Psoas muscle (tissue), 8 donors: ENCODE data around the gene IQSEC1. TPM values are rescaled to one million over a fixed set of nuclear protein-coding genes. Genes with fewer than 3 reads are reported as not detected.
A peak's percentile ranks its signal among the peaks of the same experiment; 100 is the strongest.

ENCODE experiments used
- ATAC-seq, 4 donors: fragments of 200-7000 bp; cut with Tn5 transposase; one replicate each; pipeline ENCODE4 v1.9.1; 2020; ENCODE audit warnings: moderate library complexity in 3 of 4, mild to moderate bottlenecking in 2 of 4
- DNase-seq, 2 donors: peaks; one replicate each; pipeline ENCODE4 v3.0.0-alpha.2; 2020
- H3K27ac ChIP-seq: fragments of 200-600 bp; one replicate; pipeline ENCODE4 v1.8.0; 2022
- H3K27me3 ChIP-seq, 3 donors: fragments of 200-600 bp in 1 of 3; one replicate each; pipeline versions ENCODE4 v1.6.1 to v1.8.0; 2013 to 2022; ENCODE audit warnings: low read length in 2 of 3, mild to moderate bottlenecking in 2 of 3, moderate library complexity in 1 of 3; ENCODE audit not compliant: insufficient read depth in 3 of 3
- H3K36me3 ChIP-seq, 2 donors: fragments of 200-600 bp in 1 of 2; one replicate each; pipeline versions ENCODE4 v1.6.1 to v1.8.0; 2013 to 2022; ENCODE audit warnings: low read depth in 1 of 2, mild to moderate bottlenecking in 1 of 2, moderate library complexity in 1 of 2; ENCODE audit not compliant: insufficient read depth in 1 of 2
- H3K4me1 ChIP-seq: fragments of 200-600 bp; one replicate; pipeline ENCODE4 v1.8.0; 2022
- H3K4me3 ChIP-seq: fragments of 200-600 bp; one replicate; pipeline ENCODE4 v1.8.0; 2022; ENCODE audit warnings: mild to moderate bottlenecking
- H3K9me3 ChIP-seq: fragments of 200-600 bp; one replicate; pipeline ENCODE4 v1.8.0; 2022
- WGBS, 3 donors: extraction: QIAGEN DNeasy Blood & Tissue Kit; methylation state at CpG; one replicate each; pipeline versions ENCODE4 v1.1.6 to v1.1.7; 2013; 5-methylcytosine and 5-hydroxymethylcytosine counted together
- intact Hi-C, 2 donors: fragments of 100-400 bp; cut with DNase I; formaldehyde crosslinking; loops; one replicate each; pipeline versions ENCODE4 v1.11.0 to v1.14.2; 2022
- polyA plus RNA-seq, 3 donors: library from polyadenylated mRNA; stranded (reverse); fragments of 200-250 nt; gene quantifications; one replicate each; pipeline ENCODE4 v1.2.3, GENCODE V29; 2013
- total RNA-seq, 4 donors: library from RNA; stranded (reverse); fragmentation: NEBNext Ultra II Directional in 2 of 4; extraction: Animal tissue kit (Norgen Biotek cat#: 25700) in 2 of 4; gene quantifications; one replicate each; pipeline versions ENCODE4 v1.2.1 to v1.2.4, GENCODE V29; 2021 to 2023
- TF ChIP-seq, protein P1 (sequence below): fragments of 200-600 bp; IDR thresholded peaks from one replicate; pipeline ENCODE4 v1.8.0; 2022; ENCODE audit warnings: antibody characterized with exemption
- donor health status: healthy with polysubstance abuse.
- donor health status: DM: no; HTN: no; CAD: no; lungs with moderate emphysema.
- donor health status: Bipolar disorder and iron deficiency.
- donor health status: healthy.
- donor health status: DM: yes; HTN: yes; CAD: no.
- donor health status: DM: no; HTN: no; CAD: no.
- donor health status: DM: no; HTN: no; CAD: no.
- donor health status: DM: yes; HTN: yes; CAD: no.

The IQSEC1 gene
- total and polyA plus RNA-seq, 7 donors, result 8.6 to 45.4 (median 28.0) TPM

DNA sequence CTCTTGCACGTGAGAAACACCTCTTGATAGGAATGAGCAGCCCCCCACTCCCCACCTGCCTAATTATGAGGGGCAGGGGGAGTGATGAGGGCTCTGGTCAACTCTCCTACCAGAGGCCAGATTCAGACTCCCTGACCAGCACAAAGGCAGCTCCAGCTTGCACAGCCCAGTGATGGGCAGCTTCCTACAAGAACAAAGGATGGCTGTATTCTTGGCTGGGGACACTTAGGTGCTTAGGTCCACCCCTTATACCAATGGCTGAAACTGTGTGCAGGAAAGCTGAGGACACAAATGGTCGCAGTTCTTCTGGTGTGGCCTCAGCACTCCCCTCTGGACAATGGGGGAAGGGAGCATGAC, 81.8 kb downstream of the IQSEC1 start:
- 75 to 80% (median 78%) methylated on average over 2 of the region's 2 CpGs for WGBS, 3 donors
- H3K27me3 ChIP-seq, result no peaks in the 10 kb centered on the region
- no peaks in the 10 kb centered on the region for H3K9me3 ChIP-seq
- no peak for ATAC-seq
- no peak for DNase-seq
- no peak overlapping the region for H3K4me3 ChIP-seq
- TF ChIP-seq, protein P1, sequence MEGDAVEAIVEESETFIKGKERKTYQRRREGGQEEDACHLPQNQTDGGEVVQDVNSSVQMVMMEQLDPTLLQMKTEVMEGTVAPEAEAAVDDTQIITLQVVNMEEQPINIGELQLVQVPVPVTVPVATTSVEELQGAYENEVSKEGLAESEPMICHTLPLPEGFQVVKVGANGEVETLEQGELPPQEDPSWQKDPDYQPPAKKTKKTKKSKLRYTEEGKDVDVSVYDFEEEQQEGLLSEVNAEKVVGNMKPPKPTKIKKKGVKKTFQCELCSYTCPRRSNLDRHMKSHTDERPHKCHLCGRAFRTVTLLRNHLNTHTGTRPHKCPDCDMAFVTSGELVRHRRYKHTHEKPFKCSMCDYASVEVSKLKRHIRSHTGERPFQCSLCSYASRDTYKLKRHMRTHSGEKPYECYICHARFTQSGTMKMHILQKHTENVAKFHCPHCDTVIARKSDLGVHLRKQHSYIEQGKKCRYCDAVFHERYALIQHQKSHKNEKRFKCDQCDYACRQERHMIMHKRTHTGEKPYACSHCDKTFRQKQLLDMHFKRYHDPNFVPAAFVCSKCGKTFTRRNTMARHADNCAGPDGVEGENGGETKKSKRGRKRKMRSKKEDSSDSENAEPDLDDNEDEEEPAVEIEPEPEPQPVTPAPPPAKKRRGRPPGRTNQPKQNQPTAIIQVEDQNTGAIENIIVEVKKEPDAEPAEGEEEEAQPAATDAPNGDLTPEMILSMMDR, result no peak
- peak overlapping the region; percentile 49 for H3K27ac ChIP-seq
- intact Hi-C loops, result no loop called here
- no peaks in the 10 kb centered on the region for H3K36me3 ChIP-seq
- H3K4me1 ChIP-seq, result peaks cover 27% of the 10 kb centered on the region

DNA sequence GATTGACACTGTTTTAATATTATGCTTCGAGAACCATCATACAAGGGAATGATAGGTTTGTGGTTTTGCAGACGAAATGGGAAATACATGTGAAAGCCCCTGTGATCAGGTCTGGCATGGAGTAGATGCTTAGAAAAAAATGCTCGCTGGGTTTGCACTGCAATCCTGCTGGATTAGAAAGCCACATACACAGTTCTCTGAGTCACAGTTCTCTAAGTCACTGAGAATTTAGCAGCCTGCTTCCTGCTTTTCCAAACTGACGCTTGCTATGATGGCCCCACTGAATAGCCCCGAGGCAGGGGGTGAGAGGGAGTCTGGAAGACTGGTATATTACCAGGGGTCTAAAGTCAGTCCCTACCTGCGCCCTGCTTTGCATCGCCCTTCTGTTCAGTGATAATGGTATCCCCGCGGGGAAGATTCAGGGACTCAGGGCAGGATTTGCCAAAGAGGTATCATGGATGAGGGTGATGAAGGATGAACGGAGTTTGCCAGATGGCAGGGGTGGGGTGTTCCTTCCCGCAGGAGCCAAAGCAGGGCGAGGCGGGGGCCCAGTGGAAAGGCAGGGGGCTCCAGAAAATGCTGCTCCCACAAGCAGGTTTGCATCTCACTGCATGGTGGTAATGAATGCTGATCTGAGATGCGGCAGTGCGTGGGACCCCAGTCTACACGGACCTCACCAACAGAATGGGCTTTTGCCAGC, 82.3 kb downstream of the IQSEC1 start:
- H3K9me3 ChIP-seq, result no peaks in the 10 kb centered on the region
- TF ChIP-seq, protein P1, result no peak
- peak overlapping the region; percentile 49 for H3K27ac ChIP-seq
- 74 to 84% (median 78%) methylated on average over 16 of the region's 16 CpGs for WGBS, 3 donors
- no peaks in the 10 kb centered on the region for H3K27me3 ChIP-seq
- H3K4me1 ChIP-seq, result peaks cover 27% of the 10 kb centered on the region
- ATAC-seq, result no peak
- DNase-seq, result peak in 1 of 2 donors; percentile 47
- no peak overlapping the region for H3K4me3 ChIP-seq
- no peaks in the 10 kb centered on the region for H3K36me3 ChIP-seq
- intact Hi-C loops, result no loop called here

DNA sequence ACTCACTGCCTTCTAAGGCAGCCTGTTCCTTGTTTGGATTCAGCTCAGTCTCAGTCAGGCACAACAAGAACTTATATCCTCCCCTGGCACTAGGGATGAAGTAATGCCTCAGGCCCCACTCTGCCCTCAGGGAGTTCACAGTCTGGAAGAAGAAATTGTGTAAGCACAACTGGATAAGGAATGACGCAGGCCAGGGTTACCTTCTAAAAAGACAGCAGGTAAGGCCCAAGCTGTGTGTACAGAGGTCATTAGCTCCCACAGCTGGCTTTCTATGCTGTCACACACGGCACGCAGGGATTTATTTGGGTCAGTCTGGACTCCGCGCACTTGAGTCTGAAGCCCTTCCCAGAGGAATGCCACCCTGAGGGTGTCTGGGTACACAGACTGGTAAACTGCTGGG, 82.9 kb downstream of the IQSEC1 start:
- ATAC-seq (no peak), DNase-seq (no peak)
- Histone ChIP-seq H3K27me3 (no peaks in the 10 kb centered on the region), H3K27ac (peak overlapping the region; percentile 49), H3K4me1 (peaks cover 27% of the 10 kb centered on the region), H3K36me3 (no peaks in the 10 kb centered on the region), H3K4me3 (no peak overlapping the region), H3K9me3 (no peaks in the 10 kb centered on the region)
- intact Hi-C loops, result no loop called here
- 40 to 74% (median 41%) methylated on average over 5 of the region's 5 CpGs for WGBS, 3 donors
- TF ChIP-seq, protein P1, result no peak

DNA sequence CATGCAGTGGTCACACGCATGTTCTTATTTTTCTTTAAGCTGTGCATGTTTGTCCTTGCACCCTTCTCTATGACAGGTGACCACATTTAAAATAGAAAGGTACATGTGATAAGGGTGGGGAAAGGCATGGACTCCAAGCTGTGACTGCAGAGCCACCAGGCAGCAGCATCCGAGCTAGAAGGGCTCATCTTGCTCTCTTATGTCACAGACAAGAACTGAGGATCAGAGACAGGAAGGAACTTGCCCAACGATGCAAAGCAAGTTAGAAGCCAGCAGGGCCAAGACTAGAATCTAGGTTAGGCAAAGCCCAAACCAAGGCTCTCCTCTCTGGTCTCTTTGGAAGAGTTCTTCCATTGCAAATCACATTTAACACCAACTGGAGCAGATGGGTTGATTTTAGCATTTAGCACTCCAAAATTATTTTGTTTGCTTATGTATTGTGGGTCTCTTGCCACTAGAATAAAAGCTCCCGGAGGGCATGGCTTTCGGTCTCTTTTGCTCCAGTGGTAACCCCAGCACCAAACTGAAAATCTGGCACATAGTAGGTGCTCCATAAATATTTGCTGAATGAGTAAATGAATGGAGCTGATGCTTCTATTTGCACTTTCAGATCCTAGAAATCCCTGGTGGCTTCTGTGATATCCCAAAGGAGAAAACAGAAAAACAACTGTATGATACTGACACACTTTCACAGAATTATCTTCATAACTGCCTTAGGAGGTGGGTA, 84.3 kb downstream of the IQSEC1 start:
- intact Hi-C loops, result loop anchor here in 1 of 2 donors (5.0 kb wide), 1 partner anchor 122 kb away; no protein-coding TSS in a partner anchor
- no peak overlapping the region for H3K27ac ChIP-seq
- no peaks in the 10 kb centered on the region for H3K9me3 ChIP-seq
- 65 to 73% (median 65%) methylated on average over 5 of the region's 5 CpGs for WGBS, 3 donors
- H3K4me1 ChIP-seq, result peaks cover 38% of the 10 kb centered on the region
- no peak for DNase-seq
- H3K4me3 ChIP-seq, result no peak overlapping the region
- ATAC-seq, result no peak
- no peaks in the 10 kb centered on the region for H3K27me3 ChIP-seq
- TF ChIP-seq, protein P1, result no peak
- no peaks in the 10 kb centered on the region for H3K36me3 ChIP-seq
